PFSK-1 (cell line): Measurements from ENCODE around the gene TXLNB.

Experiments
- FOXP2 ChIP-seq: optimal IDR thresholded peaks from 2 replicates; pipeline ENCODE3; 2011; ENCODE audit warnings: borderline replicate concordance, control low read depth, inconsistent platforms; ENCODE audit not compliant: insufficient read depth; ENCODE audit errors: extremely low read length, extremely low read depth
- POLR2AphosphoS5 ChIP-seq: IDR thresholded peaks from 2 replicates; pipeline ENCODE4 v1.6.1; 2012; ENCODE audit warnings: low read depth, mild to moderate bottlenecking, control low read depth, low read length, moderate library complexity
- SIN3A ChIP-seq: IDR thresholded peaks from 2 replicates; pipeline ENCODE4 v1.6.1; 2012; ENCODE audit warnings: mild to moderate bottlenecking, low read length, moderate library complexity, borderline replicate concordance; ENCODE audit not compliant: insufficient read depth
- TAF1 ChIP-seq: IDR thresholded peaks from 2 replicates; pipeline ENCODE4 v1.6.1; 2012; ENCODE audit warnings: low read length, control low read depth, borderline replicate concordance; ENCODE audit not compliant: insufficient read depth
- TF ChIP-seq, protein P1 (sequence below), 2 experiments: IDR thresholded peaks; 2 replicates each; pipeline versions ENCODE4 v1.6.1 to v1.8.0; 2011 to 2012; ENCODE audit warnings: low read depth in 2 of 2, low read length in 2 of 2, control low read depth in 1 of 2, inconsistent platforms in 1 of 2, mild to moderate bottlenecking in 1 of 2, moderate library complexity in 1 of 2; ENCODE audit not compliant: insufficient read depth in 1 of 2

Gene TXLNB

GRCh38 chr6:139256087-139256486 lies 35.7 kb downstream of the TXLNB start:
- TF ChIP-seq, protein P1, sequence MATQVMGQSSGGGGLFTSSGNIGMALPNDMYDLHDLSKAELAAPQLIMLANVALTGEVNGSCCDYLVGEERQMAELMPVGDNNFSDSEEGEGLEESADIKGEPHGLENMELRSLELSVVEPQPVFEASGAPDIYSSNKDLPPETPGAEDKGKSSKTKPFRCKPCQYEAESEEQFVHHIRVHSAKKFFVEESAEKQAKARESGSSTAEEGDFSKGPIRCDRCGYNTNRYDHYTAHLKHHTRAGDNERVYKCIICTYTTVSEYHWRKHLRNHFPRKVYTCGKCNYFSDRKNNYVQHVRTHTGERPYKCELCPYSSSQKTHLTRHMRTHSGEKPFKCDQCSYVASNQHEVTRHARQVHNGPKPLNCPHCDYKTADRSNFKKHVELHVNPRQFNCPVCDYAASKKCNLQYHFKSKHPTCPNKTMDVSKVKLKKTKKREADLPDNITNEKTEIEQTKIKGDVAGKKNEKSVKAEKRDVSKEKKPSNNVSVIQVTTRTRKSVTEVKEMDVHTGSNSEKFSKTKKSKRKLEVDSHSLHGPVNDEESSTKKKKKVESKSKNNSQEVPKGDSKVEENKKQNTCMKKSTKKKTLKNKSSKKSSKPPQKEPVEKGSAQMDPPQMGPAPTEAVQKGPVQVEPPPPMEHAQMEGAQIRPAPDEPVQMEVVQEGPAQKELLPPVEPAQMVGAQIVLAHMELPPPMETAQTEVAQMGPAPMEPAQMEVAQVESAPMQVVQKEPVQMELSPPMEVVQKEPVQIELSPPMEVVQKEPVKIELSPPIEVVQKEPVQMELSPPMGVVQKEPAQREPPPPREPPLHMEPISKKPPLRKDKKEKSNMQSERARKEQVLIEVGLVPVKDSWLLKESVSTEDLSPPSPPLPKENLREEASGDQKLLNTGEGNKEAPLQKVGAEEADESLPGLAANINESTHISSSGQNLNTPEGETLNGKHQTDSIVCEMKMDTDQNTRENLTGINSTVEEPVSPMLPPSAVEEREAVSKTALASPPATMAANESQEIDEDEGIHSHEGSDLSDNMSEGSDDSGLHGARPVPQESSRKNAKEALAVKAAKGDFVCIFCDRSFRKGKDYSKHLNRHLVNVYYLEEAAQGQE (IDR thresholded peaks at IDR 0.05; ENCODE audit: insufficient read depth in 1 of 2, low read depth in 2 of 2, low read length in 2 of 2), result no peak
- no peak for TF ChIP-seq TAF1

GRCh38 chr6:139254196-139254595 lies 37.6 kb downstream of the TXLNB start:
- TF ChIP-seq, protein P1 (IDR thresholded peaks at IDR 0.05; ENCODE audit: insufficient read depth in 1 of 2, low read depth in 2 of 2, low read length in 2 of 2), result no peak
- TF ChIP-seq FOXP2 (no peak), TAF1 (no peak)

GRCh38 chr6:139253656-139254055 lies 38.1 kb downstream of the TXLNB start:
- TF ChIP-seq, protein P1 (IDR thresholded peaks at IDR 0.05; ENCODE audit: insufficient read depth in 1 of 2, low read depth in 2 of 2, low read length in 2 of 2), result no peak
- no peak for TF ChIP-seq SIN3A

GRCh38 chr6:139251691-139252390 lies 40.0 kb downstream of the TXLNB start:
- no peak for TF ChIP-seq POLR2AphosphoS5
- no peak for TF ChIP-seq TAF1

- no peak for TF ChIP-seq SIN3A
- no peak for TF ChIP-seq POLR2AphosphoS5
- TF ChIP-seq, protein P1 (IDR thresholded peaks at IDR 0.05; ENCODE audit: insufficient read depth in 1 of 2, low read depth in 2 of 2, low read length in 2 of 2), result no peak
- no peak for TF ChIP-seq FOXP2
- no peak for TF ChIP-seq TAF1
These were observed 40.6 kb downstream of the TXLNB start for GRCh38 chr6:139251045-139251690.
